IMR-90 (cell line): Measurements from ENCODE around the gene KCNG3. TPM values are rescaled to one million over a fixed set of nuclear protein-coding genes. Genes with fewer than 3 reads are reported as not detected.
A peak's percentile ranks its signal among the peaks of the same experiment; 100 is the strongest.

Source experiments
- ATAC-seq: fragments of 200-7000 bp; cut with Tn5 transposase; 2 replicates; pipeline ENCODE4 v1.9.1; 2020; ENCODE audit warnings: low read depth, mild to moderate bottlenecking, moderate library complexity
- BruUV-seq: library from RNA; stranded (reverse); fragments of 400-500 nt; replicated peaks from 2 replicates; lab custom pipeline; 2021; lab: Mats Ljungman, UMichigan
- CTCF ChIA-PET: fragments of 300-600 bp; formaldehyde crosslinking; extraction: SDS; loops from one replicate; lab custom pipeline; 2021; ENCODE audit warnings: antibody characterized with exemption; lab: Yijun Ruan, JAX
- POLR2A ChIA-PET: fragments of 300-600 bp; sonication (Branson Sonifier 250); formaldehyde crosslinking; loops from one replicate; lab custom pipeline; 2022; ENCODE audit warnings: antibody characterized with exemption; ENCODE audit not compliant: unreplicated experiment; lab: Charles Lee
- DNase-seq: peaks from one replicate; pipeline ENCODE4 v3.0.0; 2013
- H2AFZ ChIP-seq: replicated peaks from 2 replicates; pipeline ENCODE3; 2013; ENCODE audit warnings: low read length, mild to moderate bottlenecking; ENCODE audit not compliant: poor library complexity
- H2AK5ac ChIP-seq: 2 replicates; pipeline ENCODE4 v1.6.1; 2013; ENCODE audit warnings: low read depth, low read length, inconsistent platforms
- H2AK9ac ChIP-seq: replicated peaks from 2 replicates; pipeline ENCODE3; 2013; ENCODE audit warnings: mild to moderate bottlenecking, low read depth, low read length, moderate library complexity; ENCODE audit not compliant: poor library complexity
- H2BK120ac ChIP-seq: 2 replicates; pipeline ENCODE4 v1.6.1; 2013; ENCODE audit warnings: low read depth, low read length, inconsistent platforms
- H2BK15ac ChIP-seq: 3 replicates; pipeline ENCODE4 v1.6.1; 2013; ENCODE audit warnings: low read depth, low read length, inconsistent platforms
- H2BK20ac ChIP-seq: 2 replicates; pipeline ENCODE4 v1.6.1; 2013; ENCODE audit warnings: low read depth, mild to moderate bottlenecking, inconsistent platforms, low read length, moderate library complexity
- H2BK5ac ChIP-seq: 2 replicates; pipeline ENCODE4 v1.6.1; 2013; ENCODE audit warnings: mild to moderate bottlenecking, low read depth, low read length, inconsistent platforms; ENCODE audit not compliant: poor library complexity, severe bottlenecking
- H3K14ac ChIP-seq: replicated peaks from 2 replicates; pipeline ENCODE4 v1.6.1; 2013; ENCODE audit warnings: low read depth, low read length, inconsistent platforms
- H3K18ac ChIP-seq: 2 replicates; pipeline ENCODE4 v1.6.1; 2013; ENCODE audit warnings: low read depth, low read length, control low read depth
- H3K23ac ChIP-seq: 2 replicates; pipeline ENCODE4 v1.6.1; 2013; ENCODE audit warnings: low read depth, low read length, inconsistent platforms
- H3K27ac ChIP-seq: 2 replicates; pipeline ENCODE4 v1.5.1; 2013; ENCODE audit warnings: mild to moderate bottlenecking, control low read depth, low read length; ENCODE audit not compliant: insufficient read depth
- H3K27me3 ChIP-seq: 2 replicates; pipeline ENCODE4 v1.6.1; 2013; ENCODE audit warnings: low read length; ENCODE audit not compliant: control insufficient read depth, insufficient read depth
- H3K36me3 ChIP-seq: 2 replicates; pipeline ENCODE4 v1.6.1; 2013; ENCODE audit warnings: low read length, mixed read lengths; ENCODE audit not compliant: control insufficient read depth, insufficient read depth
- H3K4ac ChIP-seq: 2 replicates; pipeline ENCODE4 v1.6.1; 2013; ENCODE audit warnings: low read depth, low read length, inconsistent platforms
- H3K4me1 ChIP-seq: 2 replicates; pipeline ENCODE4 v1.6.1; 2013; ENCODE audit warnings: low read length, mixed read lengths; ENCODE audit not compliant: control insufficient read depth, insufficient read depth
- H3K4me2 ChIP-seq: 2 replicates; pipeline ENCODE4 v1.6.1; 2013; ENCODE audit warnings: low read depth, mild to moderate bottlenecking, control low read depth, low read length, moderate library complexity
- H3K4me3 ChIP-seq: 2 replicates; pipeline ENCODE4 v1.5.1; 2013; ENCODE audit warnings: low read depth, mild to moderate bottlenecking, control low read depth, low read length, moderate library complexity; ENCODE audit not compliant: insufficient read depth
- H3K56ac ChIP-seq: 2 replicates; pipeline ENCODE4 v1.6.1; 2013; ENCODE audit warnings: low read length, inconsistent platforms; ENCODE audit not compliant: insufficient read depth; ENCODE audit errors: extremely low read depth
- H3K79me1 ChIP-seq, 2 experiments: 2 replicates each; pipeline ENCODE4 v1.6.1; 2013; ENCODE audit warnings: low read length in 2 of 2, inconsistent platforms in 1 of 2, low read depth in 1 of 2
- H3K9ac ChIP-seq: 2 replicates; pipeline ENCODE4 v1.6.1; 2013; ENCODE audit warnings: low read depth, low read length, control low read depth
- H3K9me1 ChIP-seq: 2 replicates; pipeline ENCODE4 v1.6.1; 2013; ENCODE audit warnings: low read length, inconsistent platforms; ENCODE audit not compliant: insufficient read depth
- H3K9me3 ChIP-seq: 2 replicates; pipeline ENCODE4 v1.6.1; 2013; ENCODE audit warnings: low read length; ENCODE audit not compliant: control insufficient read depth, insufficient read depth
- H4K20me1 ChIP-seq: 2 replicates; pipeline ENCODE4 v1.6.1; 2013; ENCODE audit warnings: low read length, inconsistent platforms; ENCODE audit not compliant: insufficient read depth
- H4K5ac ChIP-seq: 2 replicates; pipeline ENCODE4 v1.6.1; 2013; ENCODE audit warnings: mild to moderate bottlenecking, low read depth, low read length, control low read depth
- H4K8ac ChIP-seq, 2 experiments: 2 replicates each; pipeline ENCODE4 v1.6.1; 2013; ENCODE audit warnings: low read depth in 2 of 2, low read length in 2 of 2, control low read depth in 1 of 2, inconsistent platforms in 1 of 2
- H4K91ac ChIP-seq: 2 replicates; pipeline ENCODE4 v1.6.1; 2013; ENCODE audit warnings: low read depth, low read length, inconsistent platforms; ENCODE audit not compliant: insufficient read depth
- BHLHE40 ChIP-seq: fragments of 150-350 bp; IDR thresholded peaks from 2 replicates; pipeline ENCODE4 v1.6.1; 2016; ENCODE audit warnings: mild to moderate bottlenecking, low read depth, low read length
- CEBPB ChIP-seq: IDR thresholded peaks from 2 replicates; pipeline ENCODE4 v1.6.1; 2012; ENCODE audit warnings: low read depth, low read length, improper control_type of control experiment
- CHD1 ChIP-seq: IDR thresholded peaks from 2 replicates; pipeline ENCODE4 v1.6.1; 2012; ENCODE audit warnings: low read depth, low read length, improper control_type of control experiment
- FOS ChIP-seq: fragments of 150-350 bp; IDR thresholded peaks from 2 replicates; pipeline ENCODE4 v1.6.1; 2016; ENCODE audit warnings: low read depth, low read length
- MAFK ChIP-seq: IDR thresholded peaks from 2 replicates; pipeline ENCODE4 v1.6.1; 2012; ENCODE audit warnings: low read depth, low read length, improper control_type of control experiment
- MAZ ChIP-seq: IDR thresholded peaks from 2 replicates; pipeline ENCODE4 v1.6.1; 2012; ENCODE audit warnings: low read depth, mild to moderate bottlenecking, low read length, improper control_type of control experiment, moderate library complexity, borderline replicate concordance
- MXI1 ChIP-seq: IDR thresholded peaks from 2 replicates; pipeline ENCODE4 v1.6.1; 2012; ENCODE audit warnings: low read depth, mild to moderate bottlenecking, low read length, moderate library complexity, borderline replicate concordance
- NFE2L2 ChIP-seq: fragments of 150-350 bp; IDR thresholded peaks from 2 replicates; pipeline ENCODE4 v1.6.1; 2016; ENCODE audit warnings: low read depth, mild to moderate bottlenecking, low read length
- POLR2A ChIP-seq: IDR thresholded peaks from 2 replicates; pipeline ENCODE4 v1.6.1; 2012; ENCODE audit warnings: mild to moderate bottlenecking, low read depth, low read length
- RAD21 ChIP-seq: IDR thresholded peaks from 2 replicates; pipeline ENCODE4 v1.6.1; 2012; ENCODE audit warnings: low read length, improper control_type of control experiment
- RCOR1 ChIP-seq: IDR thresholded peaks from 2 replicates; pipeline ENCODE4 v1.6.1; 2012; ENCODE audit warnings: mild to moderate bottlenecking, low read length, improper control_type of control experiment; ENCODE audit not compliant: insufficient replicate concordance
- RFX5 ChIP-seq: IDR thresholded peaks from 2 replicates; pipeline ENCODE4 v1.8.0; 2012; ENCODE audit warnings: low read depth, mild to moderate bottlenecking, low read length, moderate library complexity
- SMC3 ChIP-seq: fragments of 150-350 bp; IDR thresholded peaks from 2 replicates; pipeline ENCODE4 v1.6.1; 2016; ENCODE audit warnings: low read depth, mild to moderate bottlenecking, antibody characterized with exemption, low read length, moderate library complexity
- WGBS, 2 experiments: methylation state at CpG; one replicate each; pipeline versions ENCODE4 v1.1.5 to v1.1.7; 2013; ENCODE audit warnings: missing lambda C conversion rate in 2 of 2; ENCODE audit not compliant: insufficient read length in 1 of 2; ENCODE audit errors: extremely low coverage in 2 of 2; 5-methylcytosine and 5-hydroxymethylcytosine counted together
- dilution Hi-C: fragments of 300-500 bp; cut with HindIII; formaldehyde crosslinking; loops from one replicate; pipeline ENCODE4 v1.14.3; 2018; ENCODE audit warnings: low sequenced_read_pairs; ENCODE audit not compliant: unreplicated experiment
- in situ Hi-C: fragments of 300-500 bp; cut with MboI; formaldehyde crosslinking; loops from 3 replicates; pipeline ENCODE4 v1.14.3; 2019; ENCODE audit warnings: low sequenced_read_pairs, inconsistent platforms, mixed read lengths
- intact Hi-C: fragments of 100-400 bp; cut with micrococcal nuclease; formaldehyde crosslinking; loops from 2 replicates; pipeline ENCODE4 v1.10.0; 2022
- polyA plus RNA-seq, 3 experiments: library from polyadenylated mRNA; depleted of rRNA; stranded (reverse); fragments of >200 nt; gene quantifications; 2 replicates each; pipeline ENCODE4 v1.2.3, GENCODE V29; 2012; ENCODE audit warnings: low replicate concordance in 1 of 3
- total RNA-seq: library from RNA; depleted of rRNA; stranded (reverse); fragments of >200 nt; gene quantifications from 2 replicates; pipeline ENCODE4 v1.2.3, GENCODE V29; 2012
- TF ChIP-seq, protein P1 (sequence below): fragments of 150-350 bp; IDR thresholded peaks from 2 replicates; pipeline ENCODE4 v1.6.1; 2016; ENCODE audit warnings: low read depth, mild to moderate bottlenecking, low read length, moderate library complexity, borderline replicate concordance
- TF ChIP-seq, protein P2 (sequence below): conservative IDR thresholded peaks from 2 replicates; pipeline ENCODE4 v1.5.1; 2012; ENCODE audit warnings: mild to moderate bottlenecking, low read depth, low read length, improper control_type of control experiment
- TF ChIP-seq, protein P3 (sequence below): fragments of 150-350 bp; IDR thresholded peaks from 2 replicates; pipeline ENCODE4 v1.6.1; 2017; ENCODE audit warnings: mild to moderate bottlenecking, antibody characterized with exemption, low read length, low read depth

Gene KCNG3
- total and polyA plus RNA-seq, 2 of the 4 experiments (the other 2 are of a cell fraction): under 0.01 TPM; not detected in 1

DNA sequence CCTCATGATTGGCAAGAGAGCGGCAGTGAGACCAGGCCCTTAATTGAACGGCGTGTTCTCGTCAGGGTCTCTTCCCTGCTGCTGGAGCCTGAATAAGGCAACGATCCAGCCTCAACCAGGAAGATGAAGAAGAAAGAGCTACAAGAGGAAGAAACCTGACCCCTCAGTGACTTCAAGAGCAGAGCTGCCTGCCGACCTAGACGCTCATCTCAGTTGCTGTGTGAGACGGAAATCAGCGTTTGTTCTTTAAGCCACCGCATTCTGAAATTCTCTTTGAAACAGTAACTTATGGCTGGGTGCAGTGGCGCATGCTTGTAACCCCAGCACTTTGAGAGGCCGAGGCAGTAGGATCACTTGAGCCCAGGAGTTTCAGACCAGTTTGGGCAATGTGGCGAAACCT is 29.6 kb upstream of the KCNG3 start:
- no peak for TF ChIP-seq BHLHE40
- TF ChIP-seq CEBPB: no peak
- TF ChIP-seq FOS: no peak
- TF ChIP-seq, protein P1, sequence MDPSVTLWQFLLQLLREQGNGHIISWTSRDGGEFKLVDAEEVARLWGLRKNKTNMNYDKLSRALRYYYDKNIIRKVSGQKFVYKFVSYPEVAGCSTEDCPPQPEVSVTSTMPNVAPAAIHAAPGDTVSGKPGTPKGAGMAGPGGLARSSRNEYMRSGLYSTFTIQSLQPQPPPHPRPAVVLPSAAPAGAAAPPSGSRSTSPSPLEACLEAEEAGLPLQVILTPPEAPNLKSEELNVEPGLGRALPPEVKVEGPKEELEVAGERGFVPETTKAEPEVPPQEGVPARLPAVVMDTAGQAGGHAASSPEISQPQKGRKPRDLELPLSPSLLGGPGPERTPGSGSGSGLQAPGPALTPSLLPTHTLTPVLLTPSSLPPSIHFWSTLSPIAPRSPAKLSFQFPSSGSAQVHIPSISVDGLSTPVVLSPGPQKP: no peak
- TF ChIP-seq, protein P2, sequence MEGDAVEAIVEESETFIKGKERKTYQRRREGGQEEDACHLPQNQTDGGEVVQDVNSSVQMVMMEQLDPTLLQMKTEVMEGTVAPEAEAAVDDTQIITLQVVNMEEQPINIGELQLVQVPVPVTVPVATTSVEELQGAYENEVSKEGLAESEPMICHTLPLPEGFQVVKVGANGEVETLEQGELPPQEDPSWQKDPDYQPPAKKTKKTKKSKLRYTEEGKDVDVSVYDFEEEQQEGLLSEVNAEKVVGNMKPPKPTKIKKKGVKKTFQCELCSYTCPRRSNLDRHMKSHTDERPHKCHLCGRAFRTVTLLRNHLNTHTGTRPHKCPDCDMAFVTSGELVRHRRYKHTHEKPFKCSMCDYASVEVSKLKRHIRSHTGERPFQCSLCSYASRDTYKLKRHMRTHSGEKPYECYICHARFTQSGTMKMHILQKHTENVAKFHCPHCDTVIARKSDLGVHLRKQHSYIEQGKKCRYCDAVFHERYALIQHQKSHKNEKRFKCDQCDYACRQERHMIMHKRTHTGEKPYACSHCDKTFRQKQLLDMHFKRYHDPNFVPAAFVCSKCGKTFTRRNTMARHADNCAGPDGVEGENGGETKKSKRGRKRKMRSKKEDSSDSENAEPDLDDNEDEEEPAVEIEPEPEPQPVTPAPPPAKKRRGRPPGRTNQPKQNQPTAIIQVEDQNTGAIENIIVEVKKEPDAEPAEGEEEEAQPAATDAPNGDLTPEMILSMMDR: no peak
- TF ChIP-seq RCOR1: no peak
- TF ChIP-seq POLR2A: no peak
- no peak for TF ChIP-seq MAZ
- no peak for TF ChIP-seq MAFK
- no peak for TF ChIP-seq RFX5
- TF ChIP-seq NFE2L2: no peak
- TF ChIP-seq SMC3: no peak
- no peak for TF ChIP-seq MXI1
- TF ChIP-seq, protein P3, sequence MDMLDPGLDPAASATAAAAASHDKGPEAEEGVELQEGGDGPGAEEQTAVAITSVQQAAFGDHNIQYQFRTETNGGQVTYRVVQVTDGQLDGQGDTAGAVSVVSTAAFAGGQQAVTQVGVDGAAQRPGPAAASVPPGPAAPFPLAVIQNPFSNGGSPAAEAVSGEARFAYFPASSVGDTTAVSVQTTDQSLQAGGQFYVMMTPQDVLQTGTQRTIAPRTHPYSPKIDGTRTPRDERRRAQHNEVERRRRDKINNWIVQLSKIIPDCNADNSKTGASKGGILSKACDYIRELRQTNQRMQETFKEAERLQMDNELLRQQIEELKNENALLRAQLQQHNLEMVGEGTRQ: no peak
- no peak for TF ChIP-seq CHD1
- no peak for TF ChIP-seq RAD21
- in situ Hi-C loops: no loop called here
- Histone ChIP-seq H2BK5ac (no peak overlapping the region), H2BK20ac (no peak overlapping the region), H4K8ac (no peak overlapping the region), H3K36me3 (no peaks in the 10 kb centered on the region), H2AK9ac (no peak overlapping the region), H3K27me3 (peaks cover 6% of the 10 kb centered on the region), H3K9me3 (no peaks in the 10 kb centered on the region), H3K79me1 (no peaks in the 10 kb centered on the region), H4K20me1 (no peaks in the 10 kb centered on the region), H4K5ac (no peak overlapping the region), H3K18ac (no peak overlapping the region), H2BK15ac (no peak overlapping the region; the same call in 2 of the 3 replicates), H2BK120ac (no peak overlapping the region), H3K4me2 (no peak overlapping the region), H2AK5ac (no peak overlapping the region), H3K9ac (no peak overlapping the region), H4K91ac (no peak overlapping the region), H3K56ac (no peak overlapping the region), H3K23ac (no peak overlapping the region), H3K27ac (no peak overlapping the region), H3K14ac (no peak overlapping the region), H3K4me1 (no peaks in the 10 kb centered on the region), H3K4ac (no peak overlapping the region), H3K4me3 (no peak overlapping the region), H3K9me1 (no peaks in the 10 kb centered on the region), H2AFZ (peak overlapping the region; percentile 51)
- ChIA-PET CTCF (no interaction called here), POLR2A (no interaction called here)
- BruUV-seq: no TSS peak
- dilution Hi-C loops: no loop called here
- ATAC-seq (no peak), DNase-seq (no peak)
- WGBS, 2 experiments: 56% methylated on average over 7 of the region's 13 CpGs; no CpG with 5 or more reads in 1 of the 2 experiments
- intact Hi-C loops: no loop called here
